ENCODE results near the gene CEACAM19. TPM values are rescaled to one million over a fixed set of nuclear protein-coding genes. Genes with fewer than 3 reads are reported as not detected.
A peak's percentile ranks its signal among the peaks of the same experiment; 100 is the strongest.

CEACAM19 gene
- polyA plus RNA-seq, 2 of the 4 experiments (the other 2 are of a cell fraction): 7.2 to 8.2 TPM

DNA sequence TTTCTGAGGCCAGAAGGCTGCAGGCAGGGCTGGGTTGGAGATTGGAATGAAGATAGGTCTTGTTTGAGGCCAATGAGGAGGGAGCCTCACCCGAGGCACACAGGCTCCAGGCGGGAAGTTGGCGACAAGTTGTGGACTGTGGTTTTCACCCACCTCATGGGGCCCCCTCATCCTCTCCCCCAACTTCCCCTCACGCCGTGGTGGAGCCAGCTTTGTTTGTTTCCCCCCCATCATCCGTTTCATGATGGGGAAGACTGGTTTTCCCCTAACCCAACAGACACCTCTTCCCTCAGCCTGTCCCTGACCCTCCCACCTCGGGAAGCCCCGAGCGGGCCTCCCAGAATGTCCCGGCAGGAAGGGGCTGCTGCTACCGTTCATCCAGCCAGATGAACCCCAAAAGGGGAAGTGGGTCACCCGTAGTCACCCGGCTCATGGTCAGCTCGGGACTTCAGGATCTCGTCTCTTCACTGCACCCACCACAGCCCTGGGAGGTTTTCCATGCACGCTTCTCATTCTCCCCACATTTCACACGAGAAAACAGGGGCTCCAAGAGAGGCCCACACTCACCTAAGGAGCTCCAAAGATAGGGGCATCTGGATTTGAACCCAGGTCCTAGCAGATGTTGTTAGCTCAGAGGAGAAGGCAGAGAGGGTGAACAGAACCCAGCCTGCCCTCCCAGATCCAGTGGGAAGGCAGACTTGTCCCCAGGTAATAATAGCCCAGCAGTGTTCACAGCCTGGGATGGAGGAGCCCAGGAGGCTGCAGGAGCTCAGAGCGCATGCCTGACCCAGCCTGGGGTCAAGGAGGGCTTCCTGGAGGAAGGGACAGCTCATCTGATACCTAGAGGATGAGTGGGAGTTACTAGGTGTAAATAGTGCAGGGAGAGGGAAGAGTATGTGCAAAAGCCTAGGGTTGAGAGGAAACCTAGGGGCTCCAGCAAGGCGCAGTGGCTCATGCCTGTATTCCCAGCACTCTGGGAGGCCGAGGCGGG, 51.1 kb downstream of the CEACAM19 start (continued):
- peak; percentile 83 for TF ChIP-seq KDM1A (IDR thresholded peaks at IDR 0.05; ENCODE audit: low read depth)
- TF ChIP-seq RAD21 (conservative IDR thresholded peaks at IDR 0.05 in 1 of 2, IDR thresholded peaks at IDR 0.05 in 1 of 2): no peak
- TF ChIP-seq CHD2 (IDR thresholded peaks at IDR 0.05; ENCODE audit: low read length, partially characterized antibody): no peak
- no peak for TF ChIP-seq ZSCAN20 (CRISPR knock-in tag; IDR thresholded peaks at IDR 0.05)
- TF ChIP-seq POLR2AphosphoS2 (conservative IDR thresholded peaks at IDR 0.05; ENCODE audit: low read length): no peak
- no peak for TF ChIP-seq RNF2 (IDR thresholded peaks at IDR 0.05; ENCODE audit: borderline replicate concordance, low read depth)
- TF ChIP-seq FOSB (CRISPR knock-in tag; IDR thresholded peaks at IDR 0.05): no peak; the same call in 1 of the 2 replicates
- no peak for TF ChIP-seq CHD4 (IDR thresholded peaks at IDR 0.05; ENCODE audit: borderline replicate concordance)
- TF ChIP-seq NFE2L2 (conservative IDR thresholded peaks at IDR 0.05; ENCODE audit: low read length): no peak
- no peak for TF ChIP-seq EHMT2 (IDR thresholded peaks at IDR 0.05; ENCODE audit: low read depth)
- no peak for TF ChIP-seq RARB (CRISPR knock-in tag; IDR thresholded peaks at IDR 0.05)
- peak; percentile 75 for TF ChIP-seq HOXB5 (CRISPR knock-in tag; IDR thresholded peaks at IDR 0.05)
- no peak for TF ChIP-seq HMGXB4 (CRISPR knock-in tag; IDR thresholded peaks at IDR 0.05; ENCODE audit: borderline replicate concordance)
- no peak for TF ChIP-seq MAZ (IDR thresholded peaks at IDR 0.05; ENCODE audit: borderline replicate concordance, low read depth, low read length)
- TF ChIP-seq GATA3 (IDR thresholded peaks at IDR 0.05; ENCODE audit: borderline replicate concordance): peak; percentile 71
- TF ChIP-seq ZC3H11A (IDR thresholded peaks at IDR 0.05): no peak
- no peak for TF ChIP-seq USF2 (IDR thresholded peaks at IDR 0.05)
- TF ChIP-seq SREBF2 (IDR thresholded peaks at IDR 0.05): no peak
- no peak for TF ChIP-seq RFX5 (IDR thresholded peaks at IDR 0.05)
- no peak for TF ChIP-seq TFCP2L1 (CRISPR knock-in tag; IDR thresholded peaks at IDR 0.05)
- no peak for TF ChIP-seq JUNB (IDR thresholded peaks at IDR 0.05)
- no peak for TF ChIP-seq FOXS1 (CRISPR knock-in tag; IDR thresholded peaks at IDR 0.05)
- TF ChIP-seq BHLHE40 (IDR thresholded peaks at IDR 0.05; ENCODE audit: low read depth, low read length): no peak
- TF ChIP-seq ESRRA (IDR thresholded peaks at IDR 0.05; ENCODE audit: borderline replicate concordance, low read length): no peak
- no peak for TF ChIP-seq PHF8 (IDR thresholded peaks at IDR 0.05; ENCODE audit: borderline replicate concordance, low read depth)
- TF ChIP-seq, protein P1, sequence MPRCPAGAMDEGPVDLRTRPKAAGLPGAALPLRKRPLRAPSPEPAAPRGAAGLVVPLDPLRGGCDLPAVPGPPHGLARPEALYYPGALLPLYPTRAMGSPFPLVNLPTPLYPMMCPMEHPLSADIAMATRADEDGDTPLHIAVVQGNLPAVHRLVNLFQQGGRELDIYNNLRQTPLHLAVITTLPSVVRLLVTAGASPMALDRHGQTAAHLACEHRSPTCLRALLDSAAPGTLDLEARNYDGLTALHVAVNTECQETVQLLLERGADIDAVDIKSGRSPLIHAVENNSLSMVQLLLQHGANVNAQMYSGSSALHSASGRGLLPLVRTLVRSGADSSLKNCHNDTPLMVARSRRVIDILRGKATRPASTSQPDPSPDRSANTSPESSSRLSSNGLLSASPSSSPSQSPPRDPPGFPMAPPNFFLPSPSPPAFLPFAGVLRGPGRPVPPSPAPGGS (IDR thresholded peaks at IDR 0.05): no peak
- TF ChIP-seq NR3C1 (IDR thresholded peaks at IDR 0.05): no peak
- no peak for TF ChIP-seq ZNF302 (CRISPR knock-in tag; IDR thresholded peaks at IDR 0.05)
- 0 out of 2 replicates have a peak, but pooled peaks have one; percentile 40 for TF ChIP-seq HDAC2 (IDR thresholded peaks at IDR 0.05)
- TF ChIP-seq, protein P2, sequence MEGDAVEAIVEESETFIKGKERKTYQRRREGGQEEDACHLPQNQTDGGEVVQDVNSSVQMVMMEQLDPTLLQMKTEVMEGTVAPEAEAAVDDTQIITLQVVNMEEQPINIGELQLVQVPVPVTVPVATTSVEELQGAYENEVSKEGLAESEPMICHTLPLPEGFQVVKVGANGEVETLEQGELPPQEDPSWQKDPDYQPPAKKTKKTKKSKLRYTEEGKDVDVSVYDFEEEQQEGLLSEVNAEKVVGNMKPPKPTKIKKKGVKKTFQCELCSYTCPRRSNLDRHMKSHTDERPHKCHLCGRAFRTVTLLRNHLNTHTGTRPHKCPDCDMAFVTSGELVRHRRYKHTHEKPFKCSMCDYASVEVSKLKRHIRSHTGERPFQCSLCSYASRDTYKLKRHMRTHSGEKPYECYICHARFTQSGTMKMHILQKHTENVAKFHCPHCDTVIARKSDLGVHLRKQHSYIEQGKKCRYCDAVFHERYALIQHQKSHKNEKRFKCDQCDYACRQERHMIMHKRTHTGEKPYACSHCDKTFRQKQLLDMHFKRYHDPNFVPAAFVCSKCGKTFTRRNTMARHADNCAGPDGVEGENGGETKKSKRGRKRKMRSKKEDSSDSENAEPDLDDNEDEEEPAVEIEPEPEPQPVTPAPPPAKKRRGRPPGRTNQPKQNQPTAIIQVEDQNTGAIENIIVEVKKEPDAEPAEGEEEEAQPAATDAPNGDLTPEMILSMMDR (IDR thresholded peaks at IDR 0.05): no peak
- no peak for TF ChIP-seq SMC3 (IDR thresholded peaks at IDR 0.05)
- no peak for TF ChIP-seq KDM5A (IDR thresholded peaks at IDR 0.05)
- TF ChIP-seq JUN (IDR thresholded peaks at IDR 0.05): no peak
- no peak for TF ChIP-seq CBX2 (IDR thresholded peaks at IDR 0.05; ENCODE audit: borderline replicate concordance, low read depth)
- TF ChIP-seq MAFK (IDR thresholded peaks at IDR 0.05; ENCODE audit: partially characterized antibody): no peak
- TF ChIP-seq EHF (CRISPR knock-in tag; IDR thresholded peaks at IDR 0.05): no peak

Measured in A549 (cell line).